ENCODE data around the gene SP140. TPM values are rescaled to one million over a fixed set of nuclear protein-coding genes. Genes with fewer than 3 reads are reported as not detected.
"Not testable (repeated sequence)": the region's sequence is repeated elsewhere in the genome, so short reads cannot be mapped to it uniquely, and the experiment has no call there.

Gene SP140
- polyA plus RNA-seq, 3 donors, result 0.48 to 0.85 TPM; not detected in 1

DNA sequence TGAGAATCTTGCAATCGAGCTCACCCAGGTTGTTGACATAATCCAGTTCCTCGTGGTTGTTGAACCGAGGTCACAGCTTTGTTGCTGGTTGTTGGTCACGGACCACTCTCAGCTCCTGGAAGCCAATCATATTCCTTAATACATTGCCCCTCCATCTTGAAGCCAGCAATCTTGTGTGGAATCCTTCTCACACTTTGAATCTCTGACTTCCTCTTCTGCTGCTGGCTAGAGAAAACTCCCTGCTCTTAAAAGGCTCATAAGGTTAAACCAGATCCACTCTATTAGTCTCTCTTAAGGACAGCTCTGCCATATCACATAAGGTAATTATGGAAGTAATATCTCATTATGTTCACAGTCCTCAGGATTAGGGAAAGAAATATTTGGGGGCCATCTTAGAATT lies 41.1 kb downstream of the SP140 start:
- 71 to 87% (median 76%) methylated on average over 4 of the region's 4 CpGs for WGBS, 3 donors
- no peak overlapping the region for H3K27ac ChIP-seq (ENCODE audit: low read depth, low read length)

DNA sequence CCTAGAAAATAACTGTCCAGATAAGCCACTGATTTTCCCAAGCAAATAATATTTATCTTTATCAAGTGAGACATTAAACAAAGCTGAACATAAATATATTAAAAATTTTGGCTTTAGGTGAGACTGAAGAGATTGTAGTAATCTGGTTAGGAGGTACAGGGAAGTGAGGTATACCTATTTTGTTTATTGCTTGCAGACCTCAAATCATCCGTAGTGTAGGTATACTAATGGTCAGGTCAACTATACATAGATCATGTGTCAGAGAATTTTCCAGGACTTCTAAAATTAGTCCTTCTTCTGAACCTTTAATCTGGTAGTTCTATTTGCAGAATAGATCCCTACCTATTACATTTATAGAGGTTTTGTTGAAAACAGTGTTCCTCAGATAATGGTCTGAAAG lies 41.5 kb downstream of the SP140 start:
- WGBS, 3 donors, result 85 to 100% (median 92%) methylated on average over 1 of the region's 1 CpG
- no peak overlapping the region for H3K27ac ChIP-seq (ENCODE audit: low read depth, low read length)

DNA sequence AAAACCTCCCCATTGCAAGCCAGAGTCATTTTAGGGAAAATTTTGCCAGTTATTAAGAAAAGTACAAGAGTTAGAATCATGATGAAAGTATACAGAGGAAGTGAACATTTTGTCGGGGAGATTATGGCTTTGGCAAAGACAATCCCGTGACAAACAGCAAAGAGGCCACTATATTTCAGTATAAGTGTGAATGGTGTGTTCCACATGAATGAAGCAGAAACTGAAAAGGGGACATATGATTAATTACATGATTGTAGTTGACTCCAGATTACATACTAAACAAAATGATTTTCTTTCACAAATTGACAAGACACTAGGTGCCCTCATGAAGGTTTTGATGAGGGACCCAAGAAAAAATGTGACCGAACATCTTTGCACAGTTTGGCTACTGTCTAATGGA lies 42.0 kb downstream of the SP140 start:
- WGBS, 3 donors, result 78 to 87% (median 78%) methylated on average over 3 of the region's 3 CpGs
- H3K27ac ChIP-seq (ENCODE audit: low read depth, low read length), result no peak overlapping the region

DNA sequence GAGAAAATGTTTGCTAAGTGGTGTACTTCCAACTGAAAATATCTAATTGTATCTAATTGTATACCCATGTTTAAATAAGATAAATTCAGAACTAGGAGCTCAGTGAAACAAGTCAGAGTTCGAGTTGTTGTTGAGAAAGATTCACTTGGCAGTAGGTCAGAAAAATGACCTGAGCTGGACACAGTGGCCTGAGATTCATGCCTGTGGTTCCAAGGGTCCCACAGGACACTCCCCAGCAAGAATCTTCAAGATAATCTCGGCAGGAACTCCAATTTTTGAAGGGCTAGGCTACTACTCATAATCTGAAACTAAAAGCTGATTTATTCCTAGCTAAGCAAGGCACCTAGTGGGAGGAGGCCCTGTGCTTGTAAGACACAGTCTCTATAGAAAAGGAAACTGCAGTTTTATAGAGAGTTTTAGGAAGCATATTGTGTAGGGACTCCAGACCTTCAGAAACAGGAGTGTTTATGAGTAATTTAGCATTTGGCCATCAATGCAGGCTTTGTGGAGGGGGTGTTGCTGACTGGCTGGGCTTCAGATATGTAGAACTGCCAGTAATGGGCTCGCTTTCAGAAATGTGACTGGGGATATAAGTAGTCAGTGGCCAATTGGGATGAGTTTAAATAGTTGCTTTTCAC lies 43.2 kb downstream of the SP140 start:
- WGBS, 3 donors, result 46 to 56% (median 52%) methylated on average over 3 of the region's 3 CpGs

DNA sequence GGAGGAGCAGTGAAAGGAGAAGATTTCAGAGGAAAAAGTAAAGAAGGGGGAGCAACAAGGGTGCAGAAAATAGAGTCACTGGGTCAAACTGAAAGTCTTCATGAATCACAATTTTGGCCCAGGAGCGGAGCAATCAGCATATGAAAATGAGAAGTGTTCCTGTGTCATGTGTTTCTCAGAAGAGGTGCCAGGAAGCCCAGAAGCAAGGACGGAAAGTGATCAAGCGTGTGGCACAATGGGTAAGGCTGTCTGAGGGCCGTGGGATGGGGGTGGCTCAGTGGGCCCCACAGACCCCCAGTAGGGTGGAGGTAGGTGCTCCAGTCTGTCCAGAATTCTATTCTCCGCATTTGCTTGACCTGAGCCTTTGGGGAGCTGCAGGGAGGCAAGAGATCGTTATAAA lies 44.2 kb downstream of the SP140 start:
- WGBS, 3 donors, result 79 to 92% (median 90%) methylated on average over 6 of the region's 6 CpGs
- no peak overlapping the region for H3K27ac ChIP-seq (ENCODE audit: low read depth, low read length)

More for the DNA sequence above, 43.2 kb downstream of the SP140 start:
- no peak overlapping the region for H3K27ac ChIP-seq (ENCODE audit: low read depth, low read length)

DNA sequence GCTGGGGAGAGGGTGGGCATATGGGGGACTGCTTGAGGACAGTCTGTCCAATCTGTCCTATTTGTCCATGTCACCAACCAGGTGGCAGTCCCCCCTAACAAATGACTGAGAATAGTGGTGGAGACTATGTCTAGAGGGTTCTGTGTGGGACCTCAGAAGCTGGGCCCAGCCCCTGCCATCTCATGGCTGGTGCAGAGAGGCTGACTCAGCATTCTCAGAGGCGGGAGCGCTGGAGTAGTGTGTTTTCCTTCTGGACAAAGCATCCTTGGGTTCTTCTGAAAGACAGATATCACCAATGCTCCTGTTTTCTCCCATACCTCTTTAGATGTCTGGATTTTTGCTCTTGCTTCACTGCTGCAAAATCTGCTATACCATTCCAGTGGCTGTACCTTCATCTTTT lies 57.4 kb downstream of the SP140 start:
- WGBS, 3 donors, result 88 to 100% (median 93%) methylated on average over 2 of the region's 2 CpGs
- no peak overlapping the region for H3K27ac ChIP-seq (ENCODE audit: low read depth, low read length)

DNA sequence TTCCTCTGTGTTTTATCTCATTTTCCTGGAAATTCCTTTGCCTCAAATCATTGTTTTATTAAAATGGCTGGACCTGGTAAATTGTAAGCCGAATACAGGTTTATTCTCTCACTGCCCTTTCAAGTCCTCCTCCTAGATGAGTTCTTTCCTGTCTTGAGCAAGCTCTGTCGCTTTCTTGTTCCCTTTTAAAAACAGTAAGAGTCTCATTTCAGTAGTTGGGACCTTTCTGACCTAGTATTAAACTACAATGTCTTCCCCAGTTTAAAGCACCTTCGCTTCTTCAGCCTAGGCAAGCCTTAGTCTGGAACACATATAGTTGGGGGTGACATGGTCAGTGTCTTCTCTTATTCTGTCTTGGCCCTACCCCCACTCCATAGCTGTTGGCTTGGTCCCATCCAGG lies 60.5 kb downstream of the SP140 start:
- H3K27ac ChIP-seq (ENCODE audit: low read depth, low read length), result no peak overlapping the region
- 68 to 69% (median 69%) methylated on average over 3 of the region's 3 CpGs for WGBS, 3 donors

DNA sequence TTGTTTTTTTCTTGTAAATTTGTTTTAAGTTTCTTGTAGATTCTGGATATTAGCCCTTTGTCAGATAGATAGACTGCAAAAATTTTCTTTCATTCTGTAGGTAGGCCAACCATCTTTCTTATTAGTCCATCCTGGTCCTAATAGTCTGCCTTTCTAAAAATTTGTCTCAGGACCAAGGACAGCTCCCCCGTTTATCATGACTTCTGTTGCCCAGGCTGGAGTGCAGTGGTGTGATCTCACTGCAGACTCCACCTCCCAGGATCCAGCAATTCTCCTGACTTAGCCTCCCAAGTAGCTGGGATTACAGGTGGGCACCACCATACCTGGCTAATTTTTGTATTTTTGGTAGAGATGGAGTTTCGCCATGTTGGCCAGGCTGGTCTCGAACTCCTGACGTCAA lies 63.8 kb downstream of the SP140 start:
- H3K27ac ChIP-seq (ENCODE audit: low read depth, low read length), result not testable (repeated sequence)
- 84 to 92% (median 88%) methylated on average over 4 of the region's 4 CpGs for WGBS, 3 donors

DNA sequence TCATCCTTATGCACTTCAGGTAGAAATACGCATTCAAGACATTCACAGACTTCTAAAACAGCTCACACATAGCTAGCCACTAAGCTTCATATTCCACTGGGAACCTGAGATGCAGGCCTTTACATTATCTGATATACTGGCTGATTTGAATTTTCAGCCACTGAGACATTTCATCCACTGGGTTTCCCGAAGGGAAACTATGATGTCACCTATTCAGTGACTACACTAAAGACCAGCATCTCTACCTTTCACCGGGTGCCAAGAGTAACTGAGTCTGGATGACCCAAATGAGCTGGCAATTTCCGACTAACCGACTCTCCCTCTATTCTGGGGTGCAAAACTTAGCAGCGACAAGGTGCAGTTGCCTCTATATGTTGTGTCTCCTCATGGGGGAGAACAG lies 69.7 kb downstream of the SP140 start:
- WGBS, 3 donors, result 88 to 94% (median 93%) methylated on average over 6 of the region's 6 CpGs
- no peak overlapping the region for H3K27ac ChIP-seq (ENCODE audit: low read depth, low read length)

DNA sequence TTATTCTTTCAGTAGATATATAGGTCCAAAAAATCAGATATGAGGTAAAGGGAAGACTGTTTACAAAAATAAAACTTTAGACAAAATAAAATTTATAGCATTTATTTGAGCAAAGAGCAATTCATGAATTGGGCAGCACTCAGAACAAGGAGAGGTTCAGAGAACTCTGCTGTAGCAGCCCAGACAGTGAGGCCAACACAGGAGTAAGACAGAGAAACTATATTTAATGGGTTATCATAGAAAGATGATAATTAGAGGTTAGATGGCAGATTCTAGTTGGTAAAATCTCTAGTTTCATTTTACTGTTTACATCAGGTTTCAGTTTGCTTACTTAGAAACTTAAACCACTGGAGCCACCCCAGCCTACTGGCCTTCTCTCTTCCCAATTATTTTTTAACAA lies 71.4 kb downstream of the SP140 start:
- no peak overlapping the region for H3K27ac ChIP-seq (ENCODE audit: low read depth, low read length)

DNA sequence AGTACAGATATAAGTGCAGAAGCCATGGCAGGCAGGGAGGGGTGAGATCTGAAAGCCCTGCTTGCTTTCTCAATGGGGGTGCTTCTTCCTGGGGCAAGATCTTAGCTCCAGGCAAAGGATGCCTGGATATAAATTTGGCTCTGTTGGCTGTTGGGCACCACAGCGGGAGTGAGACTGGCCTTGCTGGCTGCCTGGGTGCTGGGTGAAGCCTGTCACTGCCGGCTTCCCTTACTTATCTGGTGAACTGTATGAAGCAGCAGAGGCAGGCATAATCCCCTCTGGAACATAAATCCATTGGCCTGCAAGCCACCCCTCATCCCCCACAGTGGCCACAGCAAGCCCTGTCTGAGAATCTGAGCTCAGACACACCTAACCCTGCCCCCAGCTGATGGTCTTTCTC lies 74.1 kb downstream of the SP140 start:
- no peak overlapping the region for H3K27ac ChIP-seq (ENCODE audit: low read depth, low read length)
- WGBS, 3 donors, result 82 to 96% (median 94%) methylated on average over 2 of the region's 2 CpGs

DNA sequence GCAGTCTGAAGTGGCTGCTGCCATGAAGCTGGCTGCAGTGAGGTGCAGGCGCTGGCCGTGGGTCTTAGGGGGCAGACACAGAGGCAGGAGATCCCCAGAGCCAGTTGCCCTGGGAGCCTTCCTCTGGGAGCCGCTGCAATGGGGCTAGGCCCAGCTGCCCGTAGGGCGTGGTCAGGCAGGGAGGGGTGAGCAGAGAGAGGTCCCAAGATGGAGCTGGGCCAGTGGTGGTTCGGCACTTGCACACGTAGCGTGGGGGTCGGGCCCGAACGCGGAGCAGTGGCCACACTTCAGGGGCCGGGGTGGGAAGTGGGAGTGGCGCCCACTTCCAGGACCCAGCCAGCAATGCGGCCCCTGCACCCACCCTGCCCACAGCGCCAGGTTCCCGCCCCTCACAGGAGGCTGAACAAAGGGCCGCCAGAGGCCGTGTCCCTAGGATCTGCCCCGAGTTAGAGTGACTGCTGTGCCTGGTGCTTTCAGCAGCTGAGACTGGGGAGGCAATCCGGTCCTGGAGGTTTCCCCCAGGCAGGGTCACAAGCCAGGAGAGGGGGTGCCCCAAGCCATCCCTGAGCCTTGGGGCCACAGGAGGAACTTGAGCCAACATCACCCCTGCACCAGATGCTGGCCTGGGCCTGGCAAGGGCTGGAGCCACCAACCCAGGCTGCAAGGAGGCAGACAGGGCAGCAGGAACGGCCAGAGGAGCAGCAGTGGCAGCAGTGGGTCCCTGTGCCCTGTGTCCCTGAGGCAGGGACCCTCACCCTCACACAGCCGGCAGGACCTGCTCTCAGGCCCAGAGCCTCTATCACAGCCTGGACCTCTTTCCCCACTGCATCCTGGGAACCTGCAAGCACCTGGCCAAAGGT lies 80.1 kb downstream of the SP140 start:
- no peak overlapping the region for H3K27ac ChIP-seq (ENCODE audit: low read depth, low read length)
- WGBS, 3 donors, result 90 to 95% (median 94%) methylated on average over 22 to 23 of the region's 23 CpGs

DNA sequence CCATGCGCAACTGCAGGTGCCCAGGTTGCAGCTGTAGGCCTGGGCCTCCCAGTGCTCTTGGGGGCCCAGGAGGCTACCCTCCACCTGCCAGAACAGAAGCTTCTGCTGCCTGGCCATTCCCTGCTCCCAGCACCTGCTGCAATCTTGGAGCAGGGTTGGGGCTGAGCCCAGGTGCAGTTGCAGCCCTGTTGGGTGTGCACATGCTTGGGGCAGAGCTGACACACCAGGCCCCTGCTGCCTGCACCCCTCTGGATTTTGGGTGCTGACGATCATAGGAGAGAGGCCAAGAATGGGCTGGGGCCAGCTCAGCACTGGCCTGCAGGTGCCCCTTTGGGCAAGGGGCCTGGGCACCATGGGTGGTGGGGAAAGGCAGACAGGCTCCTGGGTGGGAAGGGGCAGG lies 80.9 kb downstream of the SP140 start:
- 38 to 100% (median 99%) methylated on average over 2 of the region's 2 CpGs for WGBS, 3 donors
- no peak overlapping the region for H3K27ac ChIP-seq (ENCODE audit: low read depth, low read length)

DNA sequence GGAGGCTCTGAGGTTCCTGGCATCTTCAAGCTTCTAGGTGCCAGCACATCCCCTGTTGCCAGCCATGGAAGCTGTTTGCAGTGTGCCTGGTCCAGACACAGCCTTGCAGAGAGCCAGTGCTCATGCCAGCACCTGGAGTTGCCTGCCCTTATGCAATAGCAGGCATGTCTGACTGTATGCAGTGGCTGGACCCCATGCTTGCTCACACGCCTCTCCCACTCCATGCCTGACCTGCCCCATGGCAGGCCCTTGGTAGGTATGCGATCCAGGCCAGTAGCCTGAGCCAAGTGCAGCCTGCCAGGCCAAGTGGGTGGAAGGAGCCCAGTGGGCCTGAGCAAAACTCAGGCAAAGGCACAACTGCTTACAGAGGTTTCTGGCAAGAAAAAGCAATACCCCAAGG lies 81.9 kb downstream of the SP140 start:
- no peak overlapping the region for H3K27ac ChIP-seq (ENCODE audit: low read depth, low read length)
- 90 to 100% (median 95%) methylated on average over 2 of the region's 2 CpGs for WGBS, 3 donors

DNA sequence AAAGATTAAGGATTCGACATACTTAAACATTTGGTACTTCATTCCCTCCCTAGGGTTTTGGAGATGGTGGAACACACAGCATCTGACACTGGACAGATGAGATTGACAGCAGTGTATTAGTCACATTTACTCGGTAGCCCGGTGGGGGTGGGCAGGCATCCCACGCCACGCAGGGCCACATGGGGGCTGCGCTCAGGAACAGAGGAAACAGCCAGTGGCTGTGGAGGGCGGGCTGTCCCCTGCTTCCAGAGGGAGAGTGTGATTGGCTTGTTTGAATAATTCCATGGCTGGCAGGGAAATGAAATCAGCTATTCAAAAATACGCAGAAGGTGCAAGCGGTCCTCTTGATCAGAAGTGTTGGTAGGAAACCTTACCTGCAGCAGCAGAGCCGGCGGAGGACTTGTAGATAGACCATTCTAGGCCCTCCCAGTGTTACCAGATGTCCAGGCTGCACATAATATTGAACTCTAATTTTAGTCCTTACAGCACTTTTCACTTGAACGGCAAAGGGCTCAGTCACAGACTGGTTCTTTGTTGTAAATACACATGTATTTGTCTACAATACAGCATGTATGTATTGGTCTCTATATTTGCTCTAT lies 83.0 kb downstream of the SP140 start:
- H3K27ac ChIP-seq (ENCODE audit: low read depth, low read length), result no peak overlapping the region
- WGBS, 3 donors, result 91 to 94% (median 91%) methylated on average over 12 of the region's 12 CpGs

DNA sequence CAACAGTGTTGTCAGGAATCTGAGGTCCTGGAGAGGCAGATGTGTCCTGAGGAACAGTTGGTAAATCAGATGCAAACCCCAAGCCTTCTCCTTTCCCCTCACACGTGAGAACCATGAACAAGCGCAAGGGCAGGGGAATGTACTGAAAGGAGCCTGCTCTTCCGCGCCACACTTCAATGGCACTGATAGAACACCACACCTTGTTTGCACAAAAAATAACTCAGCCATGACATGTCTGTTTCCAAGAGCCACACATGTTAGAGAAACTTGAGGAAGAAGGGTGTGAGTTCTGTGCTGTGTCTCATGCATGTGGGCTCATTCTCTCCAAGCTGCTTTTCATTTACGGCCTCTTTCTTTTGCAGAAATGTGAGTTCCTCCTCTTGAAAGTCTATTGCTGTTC lies 85.3 kb downstream of the SP140 start:
- not testable (repeated sequence) for H3K27ac ChIP-seq (ENCODE audit: low read depth, low read length)
- WGBS, 3 donors, result 94 to 100% (median 100%) methylated on average over 1 of the region's 5 CpGs

DNA sequence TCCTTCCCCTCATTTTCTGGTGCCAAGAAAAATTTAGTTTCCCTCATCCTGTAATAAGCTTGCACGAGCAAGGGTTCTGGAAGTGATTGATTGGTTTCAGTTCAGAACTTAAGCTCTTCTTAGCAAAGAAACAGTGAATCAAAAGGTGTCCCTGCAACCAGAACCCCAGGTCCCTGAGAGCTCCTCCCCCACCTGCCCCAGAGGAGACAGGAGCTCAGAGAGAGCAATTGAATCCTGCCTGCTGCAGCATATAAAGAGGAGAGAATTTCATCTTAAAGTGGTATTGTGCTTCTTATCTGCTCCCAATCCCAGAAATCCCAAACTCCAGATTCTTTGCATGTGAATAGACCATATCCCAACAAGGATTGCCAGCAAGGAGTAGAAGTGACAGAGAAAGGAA lies 86.1 kb downstream of the SP140 start:
- WGBS, 3 donors, result 58 to 73% (median 61%) methylated on average over 1 of the region's 1 CpG
- not testable (repeated sequence) for H3K27ac ChIP-seq (ENCODE audit: low read depth, low read length)

DNA sequence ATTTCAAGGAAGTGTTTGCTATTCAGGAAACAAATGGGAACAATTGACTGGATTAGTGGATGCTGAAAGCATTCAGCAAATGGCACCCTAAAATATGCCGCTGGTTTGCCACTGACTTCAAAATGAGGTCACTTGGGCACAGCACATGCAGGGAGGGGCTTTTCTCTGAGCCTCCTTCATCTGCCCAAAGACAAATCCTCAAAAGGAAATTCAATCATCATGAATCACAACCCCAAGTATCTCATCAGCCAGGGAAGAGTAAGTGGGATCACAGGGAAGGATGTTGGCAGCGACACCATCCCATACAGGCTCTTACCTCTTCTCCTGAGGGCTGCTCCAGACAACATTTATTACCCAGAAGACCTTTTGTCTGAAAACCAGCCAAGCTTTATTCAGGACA lies 87.1 kb downstream of the SP140 start:
- H3K27ac ChIP-seq (ENCODE audit: low read depth, low read length), result no peak overlapping the region
- 86 to 94% (median 89%) methylated on average over 2 of the region's 2 CpGs for WGBS, 3 donors

DNA sequence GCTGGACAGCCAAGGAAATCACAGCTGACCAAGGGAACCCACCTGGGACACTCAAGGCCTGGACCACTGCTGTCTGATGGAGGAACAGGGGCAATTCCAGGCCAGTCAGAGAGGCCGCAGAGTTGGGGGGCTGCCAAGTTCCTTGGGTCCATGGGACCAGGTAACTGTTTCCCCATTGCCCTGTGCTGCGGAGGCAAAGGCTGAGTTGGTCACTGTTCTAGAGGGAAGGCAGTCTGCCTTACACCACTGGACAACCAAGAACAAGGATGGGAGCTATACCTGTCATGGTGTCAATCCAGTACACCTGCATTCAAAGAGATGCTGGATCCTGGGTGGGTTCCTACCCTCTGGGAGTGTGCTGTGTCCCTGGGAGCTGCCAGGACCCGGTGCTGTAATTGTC lies 91.8 kb downstream of the SP140 start:
- 80 to 95% (median 92%) methylated on average over 3 of the region's 3 CpGs for WGBS, 3 donors
- H3K27ac ChIP-seq (ENCODE audit: low read depth, low read length), result no peak overlapping the region
